CD4-positive, CD25-positive, alpha-beta regulatory T cell (primary cell): Measurements from ENCODE around the gene ASIC4. TPM values are rescaled to one million over a fixed set of nuclear protein-coding genes. Genes with fewer than 3 reads are reported as not detected.
A peak's percentile ranks its signal among the peaks of the same experiment; 100 is the strongest.

Experiments used
- ATAC-seq, 2 donors: fragments of 150-1000 bp; cut with Tn5 transposase; one replicate each; pipeline ENCODE4 v1.10.0; 2021; ENCODE audit warnings: low read depth in 2 of 2, moderate number of reproducible peaks in 2 of 2, moderate library complexity in 1 of 2
- DNase-seq, 3 donors: peaks; one replicate each; pipeline versions ENCODE4 v3.0.0 to v3.0.0-alpha.2; 2012 to 2022; ENCODE audit warnings: mixed read lengths in 1 of 3
- H3K27ac ChIP-seq: one replicate; pipeline ENCODE4 v1.7.0; 2013; ENCODE audit warnings: mild to moderate bottlenecking, low read length; ENCODE audit not compliant: insufficient read depth, poor library complexity, severe bottlenecking
- H3K27me3 ChIP-seq: one replicate; pipeline ENCODE4 v1.7.0; 2013; ENCODE audit warnings: low read length; ENCODE audit not compliant: control insufficient read depth, insufficient read depth
- H3K36me3 ChIP-seq: one replicate; pipeline ENCODE4 v1.7.0; 2013; ENCODE audit warnings: mild to moderate bottlenecking, low read length, moderate library complexity; ENCODE audit not compliant: control insufficient read depth, insufficient read depth
- H3K4me1 ChIP-seq: 2 replicates; pipeline ENCODE4 v1.7.0; 2013; ENCODE audit warnings: mild to moderate bottlenecking, low read length; ENCODE audit not compliant: insufficient read depth, control insufficient read depth, poor library complexity, severe bottlenecking
- H3K4me3 ChIP-seq: one replicate; pipeline ENCODE4 v1.7.0; 2013; ENCODE audit warnings: low read depth, mild to moderate bottlenecking, low read length, moderate library complexity
- H3K9me3 ChIP-seq, 2 experiments: 1 replicate in 1 of 2; 2 replicates in 1 of 2; pipeline ENCODE4 v1.7.0; 2013; ENCODE audit warnings: low read length in 2 of 2, mild to moderate bottlenecking in 1 of 2, moderate library complexity in 1 of 2; ENCODE audit not compliant: control insufficient read depth in 2 of 2
- H3K27ac Mint-ChIP-seq, 3 donors: one replicate each; pipeline ENCODE4 v1.8.0; 2020 to 2022; ENCODE audit warnings: mild to moderate bottlenecking in 3 of 3, mixed read lengths in 3 of 3, moderate library complexity in 2 of 3
- H3K27me3 Mint-ChIP-seq: one replicate; pipeline ENCODE4 v1.8.0; 2022; ENCODE audit warnings: mild to moderate bottlenecking, mixed read lengths
- H3K36me3 Mint-ChIP-seq: one replicate; pipeline ENCODE4 v1.8.0; 2020; ENCODE audit warnings: mixed read lengths
- H3K4me1 Mint-ChIP-seq, 4 donors: one replicate each; pipeline ENCODE4 v1.8.0; 2020 to 2022; ENCODE audit warnings: mixed read lengths in 4 of 4, mild to moderate bottlenecking in 1 of 4
- H3K4me3 Mint-ChIP-seq, 4 donors: one replicate each; pipeline ENCODE4 v1.8.0; 2020 to 2022; ENCODE audit warnings: mild to moderate bottlenecking in 4 of 4, mixed read lengths in 4 of 4, moderate library complexity in 3 of 4
- H3K9me3 Mint-ChIP-seq, 7 donors: one replicate each; pipeline ENCODE4 v1.8.0; 2020 to 2022; ENCODE audit warnings: mixed read lengths in 7 of 7, mild to moderate bottlenecking in 3 of 7, moderate library complexity in 2 of 7
- polyA plus RNA-seq, 4 donors: library from polyadenylated mRNA; unstranded; fragments of 300-500 nt; fragmentation: Illumina TruSeq; gene quantifications; one replicate each; pipeline ENCODE4 v1.2.3, GENCODE V29; 2021
- total RNA-seq: library from RNA; stranded (reverse); gene quantifications from one replicate; pipeline ENCODE4 v1.2.3, GENCODE V29; 2022

Gene ASIC4
- total and polyA plus RNA-seq, 5 donors from 2014 or later, result 0.12 TPM; not detected in 4

DNA sequence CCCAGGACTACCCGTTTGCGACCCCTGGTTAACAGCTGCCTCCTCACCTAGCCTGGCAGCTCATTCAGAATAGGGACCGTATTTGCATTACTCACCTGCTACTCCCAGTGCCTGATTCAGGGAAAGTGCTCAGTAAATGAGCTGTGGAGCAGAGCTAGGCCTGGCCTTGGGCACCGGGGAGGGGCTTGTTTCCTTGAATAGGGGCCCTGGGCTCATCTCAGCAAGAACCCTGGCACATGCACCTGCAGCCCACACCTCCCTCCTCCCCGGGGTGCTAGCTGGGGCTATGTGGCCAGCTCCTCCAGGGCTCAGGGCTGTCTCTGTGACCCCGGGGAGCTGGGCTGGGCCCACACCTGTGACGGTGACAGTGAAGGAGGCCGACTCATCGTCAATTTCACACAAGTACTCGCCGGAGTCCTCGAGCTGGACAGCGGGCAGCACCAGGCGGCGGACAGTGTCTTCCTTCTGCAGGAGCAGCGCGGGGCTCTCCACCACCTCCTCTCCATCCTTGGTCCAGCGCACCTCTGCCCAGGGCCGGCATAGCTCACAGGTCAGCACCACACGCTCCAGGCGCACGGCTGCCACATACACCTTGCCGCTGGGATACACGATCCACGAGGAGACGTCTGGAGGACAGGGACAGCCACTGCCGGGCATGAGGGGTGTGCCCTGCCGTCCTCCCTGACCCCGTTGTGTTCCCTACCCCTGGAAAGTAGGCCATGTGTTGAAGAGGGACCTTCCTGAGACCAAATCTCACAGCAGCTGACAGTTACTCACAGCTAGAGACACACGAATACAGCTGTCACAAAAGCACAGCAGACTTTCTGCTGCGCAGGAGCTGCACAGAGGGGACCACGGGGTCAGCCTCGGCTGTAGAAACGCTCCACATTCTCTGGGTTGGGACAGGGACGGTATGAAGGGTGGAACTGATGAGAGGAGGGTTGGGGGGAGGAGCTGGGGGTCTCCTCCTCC, 48.1 kb downstream of the ASIC4 start:
- no peaks in the 10 kb centered on the region for H3K4me1 ChIP-seq
- Mint-ChIP-seq H3K36me3 (no peaks in the 10 kb centered on the region), H3K4me3 (no peak overlapping the region), H3K27ac (no peak overlapping the region), H3K4me1 (no peaks in the 10 kb centered on the region), H3K9me3 (no peaks in the 10 kb centered on the region), H3K27me3 (peaks cover 5% of the 10 kb centered on the region)
- H3K9me3 ChIP-seq, result no peaks in the 10 kb centered on the region
- no peak overlapping the region for H3K27ac ChIP-seq
- no peak for ATAC-seq
- DNase-seq, result no peak
- H3K36me3 ChIP-seq, result no peaks in the 10 kb centered on the region
- H3K27me3 ChIP-seq, result no peaks in the 10 kb centered on the region
- no peak overlapping the region for H3K4me3 ChIP-seq

DNA sequence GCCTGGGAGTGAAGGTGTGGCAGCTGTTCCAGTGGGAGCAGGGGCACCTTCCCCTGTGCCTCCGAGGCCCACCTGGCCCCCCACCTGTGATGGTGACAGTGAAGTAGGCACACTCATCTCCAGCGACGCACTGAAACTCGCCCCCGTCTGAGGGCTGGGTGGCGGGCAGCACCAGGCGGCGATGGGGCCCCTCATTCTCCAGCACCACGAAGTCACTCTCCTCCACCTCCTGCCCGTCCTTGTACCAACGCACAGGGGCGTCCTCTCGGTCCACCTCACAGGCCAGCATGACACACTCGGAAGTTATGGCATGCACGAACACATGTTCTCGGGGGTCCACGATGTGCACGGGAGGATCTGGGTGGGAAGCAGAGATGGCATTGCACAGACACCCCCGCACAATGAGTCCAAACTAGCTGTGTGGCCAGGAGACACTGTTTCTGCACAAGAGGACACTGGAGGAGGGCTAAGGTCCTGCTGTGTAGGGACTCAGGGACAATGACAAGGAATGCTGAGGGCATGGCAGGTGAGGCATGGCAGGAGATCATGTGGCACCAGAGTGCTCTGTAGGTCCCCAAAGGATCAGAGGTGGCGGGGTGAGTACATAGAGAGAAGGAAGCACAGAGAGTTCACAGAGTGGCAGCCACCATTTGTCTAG, 49.1 kb downstream of the ASIC4 start:
- DNase-seq, result no peak
- no peaks in the 10 kb centered on the region for H3K27me3 ChIP-seq
- no peaks in the 10 kb centered on the region for H3K9me3 Mint-ChIP-seq
- H3K36me3 Mint-ChIP-seq, result no peaks in the 10 kb centered on the region
- no peaks in the 10 kb centered on the region for H3K9me3 ChIP-seq
- H3K27ac ChIP-seq, result no peak overlapping the region
- no peak overlapping the region for H3K4me3 ChIP-seq
- no peaks in the 10 kb centered on the region for H3K4me1 Mint-ChIP-seq
- peaks cover 5% of the 10 kb centered on the region for H3K27me3 Mint-ChIP-seq
- no peak for ATAC-seq
- no peaks in the 10 kb centered on the region for H3K4me1 ChIP-seq
- no peak overlapping the region for H3K4me3 Mint-ChIP-seq
- no peaks in the 10 kb centered on the region for H3K36me3 ChIP-seq
- H3K27ac Mint-ChIP-seq, result no peak overlapping the region

DNA sequence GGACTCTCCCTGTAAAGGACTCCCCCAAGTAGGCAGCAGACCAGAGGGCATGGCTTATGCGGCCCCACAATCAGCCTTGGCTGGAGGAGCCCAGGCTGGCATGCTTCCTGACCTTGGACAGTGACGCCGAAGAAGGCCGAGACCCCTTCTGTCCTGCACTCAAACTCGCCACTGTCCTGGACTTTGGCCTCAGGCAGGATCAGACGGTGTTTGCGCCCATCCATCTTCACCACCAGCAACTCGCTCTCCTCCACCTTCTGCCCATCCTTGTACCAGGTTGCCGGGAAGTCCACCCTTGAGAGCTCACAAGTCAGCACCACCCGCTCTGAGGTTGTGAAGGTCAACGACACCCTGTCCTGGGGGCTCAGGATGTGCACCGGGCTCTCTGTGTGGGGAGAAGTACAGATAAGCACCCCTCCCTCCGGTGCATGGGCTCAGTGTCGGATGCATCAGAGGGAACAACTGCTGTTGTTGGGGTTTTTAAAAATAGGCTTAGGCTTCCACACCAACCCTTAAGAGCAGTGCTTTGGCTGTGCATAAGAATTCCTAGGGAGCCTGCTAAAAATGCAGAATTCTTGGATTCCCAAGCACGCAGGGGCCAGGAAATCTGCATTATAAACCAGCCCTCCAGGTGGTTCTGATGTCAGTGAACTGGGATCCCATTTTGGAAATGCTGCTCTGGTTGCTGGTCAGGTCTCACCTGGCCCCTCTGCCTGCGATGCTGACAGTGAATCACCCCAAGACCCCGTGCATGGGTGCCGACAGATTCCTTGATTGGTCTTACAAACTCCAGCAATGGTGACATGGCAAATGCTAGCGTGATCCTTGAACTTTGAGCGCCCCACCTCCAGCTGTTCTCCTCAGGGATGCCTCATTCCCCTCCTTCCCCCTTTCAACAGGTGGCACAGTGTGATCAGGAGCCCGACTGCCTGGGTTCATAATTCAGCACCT, 51.1 kb downstream of the ASIC4 start:
- H3K4me1 ChIP-seq, result peaks cover 3% of the 10 kb centered on the region
- no peak overlapping the region for H3K27ac ChIP-seq
- H3K9me3 ChIP-seq, result no peaks in the 10 kb centered on the region
- DNase-seq (no peak), ATAC-seq (no peak)
- H3K27me3 ChIP-seq, result no peaks in the 10 kb centered on the region
- Mint-ChIP-seq H3K4me3 (no peak overlapping the region), H3K9me3 (peaks cover 0 to 3% (median 0%) of the 10 kb centered on the region in 7 donors), H3K4me1 (no peaks in the 10 kb centered on the region), H3K36me3 (no peaks in the 10 kb centered on the region), H3K27me3 (peaks cover 11% of the 10 kb centered on the region), H3K27ac (no peak overlapping the region)
- no peaks in the 10 kb centered on the region for H3K36me3 ChIP-seq
- no peak overlapping the region for H3K4me3 ChIP-seq

DNA sequence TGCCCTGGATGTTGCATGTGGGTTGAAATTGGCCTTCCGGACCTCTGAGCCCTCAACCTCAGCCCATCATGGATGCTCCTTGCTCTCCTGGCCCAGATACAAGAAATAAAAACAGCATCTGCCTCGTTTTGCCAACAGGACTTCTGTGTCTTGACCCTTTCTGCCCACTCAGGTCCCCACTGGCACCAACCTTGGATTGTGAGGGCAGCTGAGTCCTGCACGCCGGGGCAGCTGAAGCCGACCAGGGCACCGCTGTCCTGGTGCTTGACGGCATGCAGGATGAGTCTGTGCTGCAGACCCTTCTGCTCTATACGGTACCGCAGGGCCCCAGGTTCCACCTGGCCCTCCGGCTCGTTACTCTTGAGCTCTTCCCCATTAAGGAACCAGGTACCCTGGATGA, 52.4 kb downstream of the ASIC4 start:
- H3K4me3 ChIP-seq, result no peak overlapping the region
- H3K27me3 Mint-ChIP-seq, result peaks cover 13% of the 10 kb centered on the region
- H3K27me3 ChIP-seq, result no peaks in the 10 kb centered on the region
- no peak overlapping the region for H3K27ac ChIP-seq
- no peaks in the 10 kb centered on the region for H3K36me3 ChIP-seq
- H3K4me1 Mint-ChIP-seq, result no peaks in the 10 kb centered on the region
- H3K27ac Mint-ChIP-seq, result no peak overlapping the region
- DNase-seq (no peak), ATAC-seq (no peak)
- peaks cover 6% of the 10 kb centered on the region for H3K4me1 ChIP-seq
- H3K4me3 Mint-ChIP-seq, result no peak overlapping the region
- H3K9me3 Mint-ChIP-seq, result peaks cover 0 to 3% (median 0%) of the 10 kb centered on the region in 7 donors
- no peaks in the 10 kb centered on the region for H3K36me3 Mint-ChIP-seq
- no peaks in the 10 kb centered on the region for H3K9me3 ChIP-seq

DNA sequence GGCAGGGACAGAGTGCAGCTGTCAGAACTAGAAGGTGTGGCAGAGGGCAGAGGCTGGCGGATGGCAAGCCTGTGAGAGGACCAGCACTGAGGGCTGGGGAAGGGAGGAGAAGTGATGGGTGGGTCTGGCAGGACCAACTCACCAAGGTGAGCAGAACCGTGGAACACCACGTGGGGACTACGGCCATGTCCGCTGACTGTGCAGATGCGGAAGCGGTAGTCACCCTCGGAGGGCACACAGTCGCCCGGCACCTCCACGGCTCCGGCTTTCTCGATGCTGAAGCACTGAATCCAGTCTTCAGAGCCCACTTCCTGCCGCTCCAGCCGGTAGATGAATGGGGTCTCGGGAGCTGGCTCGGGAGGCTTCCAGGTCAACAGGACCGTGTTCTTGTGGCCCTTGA, 52.8 kb downstream of the ASIC4 start:
- H3K36me3 ChIP-seq, result no peaks in the 10 kb centered on the region
- H3K9me3 ChIP-seq, result no peaks in the 10 kb centered on the region
- H3K4me1 ChIP-seq, result peaks cover 6% of the 10 kb centered on the region
- ATAC-seq, result no peak
- Mint-ChIP-seq H3K27ac (no peak overlapping the region), H3K9me3 (peaks cover 0 to 3% (median 0%) of the 10 kb centered on the region in 7 donors), H3K27me3 (peaks cover 18% of the 10 kb centered on the region), H3K4me1 (peaks cover 0 to 3% (median 0%) of the 10 kb centered on the region in 4 donors), H3K36me3 (no peaks in the 10 kb centered on the region), H3K4me3 (no peak overlapping the region)
- no peak for DNase-seq
- no peak overlapping the region for H3K27ac ChIP-seq
- no peak overlapping the region for H3K4me3 ChIP-seq
- H3K27me3 ChIP-seq, result peaks cover 3% of the 10 kb centered on the region

DNA sequence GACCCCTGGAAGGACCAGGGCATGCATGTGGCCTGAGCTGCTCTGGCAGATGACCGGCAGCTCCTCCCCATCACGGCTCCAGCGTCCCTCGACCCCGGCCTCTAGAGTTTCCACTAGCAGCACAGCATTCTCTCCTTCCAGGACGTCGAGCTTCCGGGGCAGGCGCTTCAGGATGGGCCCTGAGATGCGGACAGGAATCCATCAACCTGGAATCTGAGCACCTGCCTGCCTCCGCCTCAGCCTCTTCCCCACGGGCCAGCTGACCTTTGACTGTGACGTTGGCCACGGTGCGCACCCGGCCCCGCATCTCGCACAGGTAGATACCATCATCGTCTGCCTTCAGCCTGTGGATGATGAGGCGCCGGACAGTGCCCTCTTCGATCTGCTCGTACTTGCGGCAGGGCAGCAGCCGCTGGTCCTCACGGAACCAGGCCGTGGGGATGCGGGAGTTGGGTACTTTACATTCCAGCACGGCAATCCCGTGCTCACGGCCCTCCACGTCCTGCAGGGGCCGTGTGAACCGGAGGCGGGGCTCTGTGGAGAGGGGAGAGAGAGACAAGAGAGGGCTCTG, 53.6 kb downstream of the ASIC4 start:
- Histone ChIP-seq H3K27ac (no peak overlapping the region), H3K4me1 (peaks cover 6% of the 10 kb centered on the region), H3K9me3 (no peaks in the 10 kb centered on the region), H3K4me3 (no peak overlapping the region), H3K36me3 (no peaks in the 10 kb centered on the region), H3K27me3 (peaks cover 5% of the 10 kb centered on the region)
- no peak for DNase-seq
- H3K9me3 Mint-ChIP-seq, result peaks cover 0 to 3% (median 0%) of the 10 kb centered on the region in 7 donors
- H3K4me3 Mint-ChIP-seq, result no peak overlapping the region
- peak overlapping the region in 1 of 3 donors; percentile 92 for H3K27ac Mint-ChIP-seq
- H3K27me3 Mint-ChIP-seq, result peaks cover 22% of the 10 kb centered on the region
- H3K4me1 Mint-ChIP-seq, result peaks cover 0 to 3% (median 0%) of the 10 kb centered on the region in 4 donors
- no peaks in the 10 kb centered on the region for H3K36me3 Mint-ChIP-seq
- no peak for ATAC-seq

DNA sequence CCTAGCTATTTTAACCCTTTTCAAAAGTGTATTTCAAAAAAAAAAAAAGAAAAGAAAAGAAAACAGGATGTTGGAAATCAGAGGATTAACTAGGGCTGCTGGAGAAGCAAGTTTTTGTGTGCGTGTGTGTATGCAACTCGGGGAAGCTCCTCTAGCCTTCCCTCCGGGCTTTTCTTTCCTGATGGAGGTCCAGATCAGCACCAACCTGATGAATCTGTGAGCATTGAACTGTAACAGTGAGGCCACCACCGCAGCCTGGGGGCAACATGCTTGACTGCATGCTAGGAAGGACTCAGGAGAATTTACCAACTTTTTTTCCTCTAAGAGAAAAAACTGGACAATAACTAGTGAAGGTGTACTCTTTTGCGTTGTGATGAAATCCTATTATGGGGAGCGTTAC, 54.8 kb downstream of the ASIC4 start:
- no peaks in the 10 kb centered on the region for H3K36me3 Mint-ChIP-seq
- no peak overlapping the region for H3K4me3 ChIP-seq
- DNase-seq (no peak), ATAC-seq (no peak)
- no peaks in the 10 kb centered on the region for H3K9me3 ChIP-seq
- H3K36me3 ChIP-seq, result no peaks in the 10 kb centered on the region
- no peak overlapping the region for H3K27ac ChIP-seq
- H3K4me1 ChIP-seq, result peaks cover 6% of the 10 kb centered on the region
- peaks cover 6% of the 10 kb centered on the region for H3K27me3 ChIP-seq
- peak overlapping the region in 2 of 4 donors; percentile 2 to 11 for H3K4me3 Mint-ChIP-seq
- peaks cover 0 to 3% (median 0%) of the 10 kb centered on the region in 7 donors for H3K9me3 Mint-ChIP-seq
- peaks cover 0 to 3% (median 0%) of the 10 kb centered on the region in 4 donors for H3K4me1 Mint-ChIP-seq
- H3K27ac Mint-ChIP-seq, result no peak overlapping the region
- H3K27me3 Mint-ChIP-seq, result peaks cover 31% of the 10 kb centered on the region
